Memory B cell (primary cell): ENCODE data around the gene TEAD1.

Source experiments
- ATAC-seq: fragments of 150-1000 bp; cut with Tn5 transposase; 2 replicates; pipeline ENCODE4 v1.10.0; 2021; ENCODE audit warnings: low read depth, mild to moderate bottlenecking, moderate library complexity
- DNase-seq, 2 donors: peaks; one replicate each; pipeline ENCODE4 v3.0.0; 2022; ENCODE audit warnings: low spot score in 2 of 2
- H3K27ac Mint-ChIP-seq: one replicate; pipeline ENCODE4 v1.8.0; 2022; ENCODE audit warnings: mild to moderate bottlenecking, moderate library complexity, mixed read lengths
- H3K27me3 Mint-ChIP-seq: one replicate; pipeline ENCODE4 v1.8.0; 2022; ENCODE audit warnings: mixed read lengths
- H3K36me3 Mint-ChIP-seq: one replicate; pipeline ENCODE4 v1.8.0; 2022; ENCODE audit warnings: mild to moderate bottlenecking, mixed read lengths
- H3K4me1 Mint-ChIP-seq: one replicate; pipeline ENCODE4 v1.8.0; 2022; ENCODE audit warnings: mixed read lengths
- H3K4me3 Mint-ChIP-seq: one replicate; pipeline ENCODE4 v1.8.0; 2022; ENCODE audit warnings: mild to moderate bottlenecking, moderate library complexity, mixed read lengths
- H3K9me3 Mint-ChIP-seq: one replicate; pipeline ENCODE4 v1.8.0; 2022; ENCODE audit warnings: mixed read lengths

TEAD1 gene

DNA sequence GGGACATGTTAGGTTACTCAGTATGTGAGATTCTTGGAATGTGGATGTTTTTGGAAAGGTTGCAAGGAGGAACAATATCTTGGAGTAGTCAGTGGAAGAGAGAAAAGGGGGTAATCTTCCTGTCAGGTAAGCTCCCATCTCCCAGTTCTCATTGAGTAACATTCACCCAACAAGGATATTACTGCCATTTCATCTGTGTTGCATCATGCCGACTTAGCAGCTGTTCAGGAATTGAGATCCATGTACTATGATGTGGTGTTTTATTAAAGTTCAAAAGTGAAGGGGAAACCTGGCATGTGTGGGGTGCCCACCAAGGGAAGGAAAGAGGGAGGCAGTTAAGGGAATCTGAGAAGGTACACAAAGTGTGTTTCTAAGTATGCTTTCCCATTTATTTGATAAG lies 276.4 kb downstream of the TEAD1 start:
- H3K36me3 Mint-ChIP-seq: no peaks in the 10 kb centered on the region
- peaks cover 22% of the 10 kb centered on the region for H3K9me3 Mint-ChIP-seq
- ATAC-seq (no peak), DNase-seq (no peak)
- H3K27me3 Mint-ChIP-seq: peaks cover 8% of the 10 kb centered on the region
- H3K4me3 Mint-ChIP-seq: no peak overlapping the region
- H3K4me1 Mint-ChIP-seq: no peaks in the 10 kb centered on the region
- H3K27ac Mint-ChIP-seq: no peak overlapping the region

DNA sequence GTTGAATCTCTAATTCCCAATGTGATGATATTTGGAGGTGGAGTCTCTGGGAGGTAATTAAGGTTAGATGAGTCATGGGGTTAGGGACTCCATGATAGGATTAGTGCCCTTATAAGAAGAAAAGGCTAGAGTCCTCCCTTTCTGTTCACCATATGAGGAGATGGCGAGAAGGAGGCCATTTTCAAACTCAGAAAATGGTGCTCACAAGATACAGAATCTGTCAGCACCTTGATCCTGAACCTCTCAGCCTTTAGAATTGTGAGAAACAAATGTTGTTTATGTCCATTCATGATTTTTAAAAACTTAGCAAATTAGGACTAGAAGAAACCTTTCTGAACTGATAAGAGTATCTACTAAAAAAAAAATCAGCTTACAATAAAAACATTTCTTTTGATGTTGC lies 277.2 kb downstream of the TEAD1 start:
- no peaks in the 10 kb centered on the region for H3K36me3 Mint-ChIP-seq
- ATAC-seq: no peak
- H3K9me3 Mint-ChIP-seq: peaks cover 21% of the 10 kb centered on the region
- no peak for DNase-seq
- no peaks in the 10 kb centered on the region for H3K4me1 Mint-ChIP-seq
- no peak overlapping the region for H3K4me3 Mint-ChIP-seq
- H3K27ac Mint-ChIP-seq: no peak overlapping the region
- H3K27me3 Mint-ChIP-seq: peaks cover 8% of the 10 kb centered on the region

DNA sequence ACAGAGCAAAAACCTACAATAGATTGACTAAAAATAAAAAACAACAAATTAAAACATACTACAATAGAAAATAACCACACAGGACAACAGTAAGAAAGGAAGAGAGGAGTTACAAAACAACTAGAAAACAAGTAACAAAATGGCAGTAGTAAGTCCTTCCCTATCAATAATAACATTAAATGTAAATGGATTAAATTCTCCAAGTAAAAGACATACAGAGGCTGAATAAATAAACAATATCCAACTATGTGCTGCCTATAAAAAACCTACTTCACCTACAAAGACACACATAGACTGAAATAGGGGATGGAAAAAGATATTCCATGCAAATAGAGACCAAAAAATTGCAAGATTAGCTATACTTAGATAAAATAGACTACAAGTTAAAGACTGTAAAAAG lies 277.9 kb downstream of the TEAD1 start:
- H3K36me3 Mint-ChIP-seq: no peaks in the 10 kb centered on the region
- no peak overlapping the region for H3K4me3 Mint-ChIP-seq
- no peak overlapping the region for H3K27ac Mint-ChIP-seq
- H3K4me1 Mint-ChIP-seq: no peaks in the 10 kb centered on the region
- peaks cover 8% of the 10 kb centered on the region for H3K27me3 Mint-ChIP-seq
- ATAC-seq (no peak), DNase-seq (no peak)
- H3K9me3 Mint-ChIP-seq: peaks cover 20% of the 10 kb centered on the region

DNA sequence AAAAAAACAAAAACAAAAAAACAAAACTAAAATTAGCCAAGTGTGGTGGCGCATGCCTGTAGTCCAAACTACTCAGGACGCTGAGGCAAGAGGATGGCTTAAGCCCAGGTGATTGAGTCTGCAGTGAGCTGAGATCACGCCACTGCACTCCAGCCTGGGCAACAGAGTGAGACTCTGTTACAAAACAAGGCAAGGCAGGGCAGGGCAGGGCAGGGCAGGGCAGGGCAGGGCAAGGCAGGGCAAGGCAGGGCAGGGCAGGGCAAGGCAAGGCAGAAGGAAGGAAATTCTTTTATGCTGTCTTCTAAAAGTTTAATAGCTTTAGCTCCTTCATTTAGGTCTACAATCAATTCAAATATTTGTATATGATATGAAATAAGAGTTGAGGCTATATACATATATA lies 284.8 kb downstream of the TEAD1 start:
- DNase-seq: no peak
- no peak overlapping the region for H3K27ac Mint-ChIP-seq
- ATAC-seq: no peak
- H3K27me3 Mint-ChIP-seq: peaks cover under 1% of the 10 kb centered on the region
- H3K4me3 Mint-ChIP-seq: no peak overlapping the region
- no peaks in the 10 kb centered on the region for H3K4me1 Mint-ChIP-seq
- H3K9me3 Mint-ChIP-seq: no peaks in the 10 kb centered on the region
- H3K36me3 Mint-ChIP-seq: no peaks in the 10 kb centered on the region

DNA sequence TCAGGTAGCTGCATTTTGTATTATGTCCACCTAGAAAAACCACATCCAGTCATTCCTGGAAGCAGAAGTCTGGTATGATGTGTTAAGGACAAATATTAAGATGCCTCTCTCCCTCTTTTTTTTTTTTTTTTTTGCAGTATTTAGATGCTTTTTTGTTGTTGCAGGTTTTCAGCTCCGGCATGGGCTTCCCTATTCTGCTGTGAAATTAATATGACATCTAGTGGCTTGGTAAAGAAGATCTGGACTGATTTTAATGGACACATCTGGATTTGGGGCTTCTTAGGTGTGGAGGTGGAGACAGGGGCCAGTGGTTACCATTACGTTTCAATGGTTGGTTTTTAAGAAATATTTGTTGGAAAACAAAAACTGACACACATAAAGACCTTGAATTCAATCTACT lies 287.4 kb downstream of the TEAD1 start:
- no peak for DNase-seq
- no peak for ATAC-seq
- Mint-ChIP-seq H3K36me3 (no peaks in the 10 kb centered on the region), H3K27ac (no peak overlapping the region), H3K27me3 (peaks cover 5% of the 10 kb centered on the region), H3K4me3 (no peak overlapping the region), H3K4me1 (no peaks in the 10 kb centered on the region), H3K9me3 (no peaks in the 10 kb centered on the region)

DNA sequence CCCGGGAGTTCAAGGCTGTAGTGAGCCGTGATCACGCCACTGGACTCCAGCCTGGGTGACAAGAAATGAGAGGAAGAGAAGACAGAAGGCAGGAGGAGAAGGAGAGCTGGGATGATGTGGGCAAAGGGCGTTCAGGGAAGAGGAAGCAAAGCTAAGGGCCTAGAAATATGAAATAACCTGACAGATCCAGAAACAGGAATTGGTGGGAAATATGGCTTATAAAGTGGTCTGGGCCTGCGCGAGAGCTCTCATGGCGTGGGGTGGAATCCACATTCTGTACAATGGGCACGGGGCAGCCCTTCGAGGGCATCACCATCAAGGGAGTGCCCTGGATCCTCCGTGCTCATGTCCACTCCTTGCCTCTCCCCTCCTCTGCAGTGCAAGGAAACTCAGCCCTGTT lies 288.1 kb downstream of the TEAD1 start:
- no peak overlapping the region for H3K4me3 Mint-ChIP-seq
- H3K27me3 Mint-ChIP-seq: peaks cover 5% of the 10 kb centered on the region
- ATAC-seq (no peak), DNase-seq (no peak)
- H3K4me1 Mint-ChIP-seq: no peaks in the 10 kb centered on the region
- no peak overlapping the region for H3K27ac Mint-ChIP-seq
- H3K36me3 Mint-ChIP-seq: no peaks in the 10 kb centered on the region
- no peaks in the 10 kb centered on the region for H3K9me3 Mint-ChIP-seq

DNA sequence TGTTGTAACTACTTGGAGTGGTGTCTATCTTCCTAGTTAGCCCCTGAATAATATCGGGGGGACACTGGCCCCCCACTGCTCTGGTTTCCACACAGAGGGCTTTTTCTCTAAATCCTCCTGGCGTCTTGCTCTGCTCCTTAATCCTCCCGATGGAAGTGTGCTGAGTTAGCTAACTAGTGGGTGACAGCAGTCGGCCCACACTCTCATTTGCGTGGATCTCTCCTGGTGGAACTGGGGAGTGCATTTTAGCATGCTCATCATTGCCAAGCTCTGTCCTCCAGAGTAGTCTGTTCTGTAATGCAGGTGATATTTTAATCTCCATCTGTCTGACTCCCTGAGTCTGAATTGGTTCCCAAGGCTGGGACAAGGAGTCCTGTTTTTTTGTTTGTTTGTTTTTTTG lies 288.8 kb downstream of the TEAD1 start:
- peaks cover 5% of the 10 kb centered on the region for H3K27me3 Mint-ChIP-seq
- ATAC-seq (no peak), DNase-seq (no peak)
- H3K4me1 Mint-ChIP-seq: no peaks in the 10 kb centered on the region
- H3K4me3 Mint-ChIP-seq: no peak overlapping the region
- no peaks in the 10 kb centered on the region for H3K9me3 Mint-ChIP-seq
- H3K36me3 Mint-ChIP-seq: no peaks in the 10 kb centered on the region
- no peak overlapping the region for H3K27ac Mint-ChIP-seq

DNA sequence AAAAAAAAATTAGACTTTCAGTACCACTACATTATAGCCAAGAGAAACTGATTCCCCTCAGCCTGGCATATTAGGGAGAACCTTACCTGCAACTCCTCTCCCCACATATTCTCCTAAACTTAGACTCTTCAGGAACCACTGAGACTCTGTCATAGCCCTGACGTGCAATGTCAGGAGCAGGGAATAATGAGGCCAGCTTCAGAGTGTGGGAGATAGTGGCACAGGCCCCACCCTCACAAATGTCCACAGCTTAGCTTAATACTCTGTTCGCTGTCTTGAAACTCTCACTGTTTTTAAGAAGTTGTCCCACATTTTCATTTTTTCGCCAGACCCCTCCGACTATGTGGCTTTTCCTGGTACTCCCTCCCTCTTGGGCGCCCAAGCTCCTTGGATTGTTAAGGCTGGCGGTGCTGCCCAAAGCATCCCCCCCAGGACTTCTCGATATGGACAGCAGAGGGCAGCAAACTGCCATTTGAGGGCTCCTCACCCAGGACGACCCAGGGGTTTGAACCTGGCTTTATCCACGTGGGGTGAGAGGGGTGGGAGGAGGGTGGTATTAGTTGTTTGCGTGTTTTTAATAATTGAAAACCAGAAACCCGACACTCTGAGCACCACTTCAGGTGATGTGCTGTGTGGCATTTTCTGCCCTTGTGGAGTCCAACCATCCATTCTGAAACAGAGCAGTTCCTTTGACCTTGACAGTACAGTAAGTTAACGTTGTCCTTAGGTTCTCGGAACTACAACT lies 289.7 kb downstream of the TEAD1 start:
- Mint-ChIP-seq H3K36me3 (no peaks in the 10 kb centered on the region), H3K9me3 (no peaks in the 10 kb centered on the region), H3K4me1 (no peaks in the 10 kb centered on the region), H3K4me3 (no peak overlapping the region), H3K27ac (no peak overlapping the region), H3K27me3 (peaks cover 6% of the 10 kb centered on the region)
- peak; percentile 68 for ATAC-seq
- DNase-seq: peak; percentile 44 to 55

DNA sequence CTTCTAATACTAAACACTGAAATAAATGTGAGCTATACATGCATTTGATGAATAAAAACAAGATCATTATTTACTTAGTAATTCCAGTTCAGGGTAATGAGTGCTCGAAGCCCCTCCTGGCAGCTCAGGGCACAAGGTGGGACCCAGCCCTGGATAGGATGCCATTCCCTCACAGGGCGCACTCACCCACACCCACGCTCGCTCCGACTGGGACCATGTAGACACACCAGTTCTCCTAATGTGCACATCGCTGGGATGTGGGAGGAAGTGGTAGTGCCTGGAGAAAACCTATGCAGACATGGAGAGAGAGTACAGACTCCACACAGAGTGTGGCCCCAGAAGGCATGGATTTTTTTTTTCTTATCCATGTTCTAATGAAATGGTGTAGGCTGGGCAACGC lies 290.4 kb downstream of the TEAD1 start:
- Mint-ChIP-seq H3K27ac (no peak overlapping the region), H3K4me1 (no peaks in the 10 kb centered on the region), H3K36me3 (no peaks in the 10 kb centered on the region), H3K4me3 (no peak overlapping the region), H3K27me3 (peaks cover 6% of the 10 kb centered on the region), H3K9me3 (no peaks in the 10 kb centered on the region)
- DNase-seq: no peak
- ATAC-seq: no peak

DNA sequence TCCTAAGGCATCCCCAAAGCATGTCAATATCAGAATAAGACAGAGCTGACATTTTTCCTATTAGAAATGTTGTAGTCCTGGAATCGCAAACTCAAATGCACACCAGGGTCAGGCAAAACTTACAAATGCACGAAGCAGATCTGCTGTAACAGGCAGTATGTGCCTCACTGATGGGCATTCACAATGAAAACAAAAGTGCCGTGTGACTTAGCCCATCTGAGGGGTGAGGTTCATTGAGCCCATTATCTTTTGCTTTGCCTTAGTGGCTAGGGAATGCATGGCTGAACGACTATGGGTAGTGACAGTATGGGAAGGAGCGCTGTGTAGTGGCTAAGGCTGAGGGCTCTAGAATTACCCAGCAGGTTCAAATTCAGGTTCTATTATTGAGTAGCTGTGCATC lies 291.8 kb downstream of the TEAD1 start:
- peaks cover 3% of the 10 kb centered on the region for H3K9me3 Mint-ChIP-seq
- no peak for DNase-seq
- H3K27me3 Mint-ChIP-seq: peaks cover 6% of the 10 kb centered on the region
- H3K4me1 Mint-ChIP-seq: no peaks in the 10 kb centered on the region
- no peaks in the 10 kb centered on the region for H3K36me3 Mint-ChIP-seq
- no peak for ATAC-seq
- no peak overlapping the region for H3K27ac Mint-ChIP-seq
- H3K4me3 Mint-ChIP-seq: no peak overlapping the region

DNA sequence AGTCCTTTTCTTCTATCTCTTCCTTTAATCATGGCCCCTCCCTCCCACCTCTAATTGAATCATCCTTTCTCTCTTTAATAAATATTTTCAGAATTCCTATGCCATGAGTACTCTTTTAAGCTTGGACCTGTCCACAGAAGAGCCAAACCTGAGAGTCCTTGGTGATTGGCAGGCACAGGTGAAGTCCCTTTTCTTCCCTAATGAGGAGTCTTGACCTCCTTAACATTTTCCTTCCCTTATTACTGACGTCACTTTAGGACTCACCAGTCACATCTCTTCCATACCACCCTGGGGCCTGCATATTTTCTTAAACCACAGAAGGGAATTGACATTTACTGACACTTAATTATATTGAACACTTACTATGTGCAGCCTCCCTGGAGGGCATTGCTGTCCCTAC lies 293.9 kb downstream of the TEAD1 start:
- Mint-ChIP-seq H3K27ac (no peak overlapping the region), H3K4me1 (no peaks in the 10 kb centered on the region), H3K27me3 (peaks cover 6% of the 10 kb centered on the region), H3K4me3 (no peak overlapping the region), H3K36me3 (no peaks in the 10 kb centered on the region), H3K9me3 (peaks cover 7% of the 10 kb centered on the region)
- DNase-seq (no peak), ATAC-seq (no peak)

DNA sequence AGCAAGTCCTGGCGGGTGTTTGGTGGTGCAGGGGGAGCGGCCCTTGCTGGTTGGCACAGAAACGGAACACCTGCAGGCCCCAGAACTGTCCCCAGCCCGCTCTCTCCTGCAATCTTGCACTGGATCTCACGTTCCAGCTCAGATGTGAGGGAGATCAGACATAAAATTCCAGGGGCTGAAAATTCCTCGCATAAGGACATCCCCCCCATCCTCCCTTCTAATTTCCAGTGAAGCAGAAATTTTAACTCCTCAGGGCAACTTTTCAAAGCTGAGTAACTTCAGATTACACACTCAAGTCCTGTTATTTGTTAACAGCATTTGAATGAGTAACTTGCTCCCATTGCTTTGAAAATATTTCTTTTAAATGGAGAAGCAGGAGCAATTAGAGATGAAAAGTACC lies 294.6 kb downstream of the TEAD1 start:
- DNase-seq: no peak

DNA sequence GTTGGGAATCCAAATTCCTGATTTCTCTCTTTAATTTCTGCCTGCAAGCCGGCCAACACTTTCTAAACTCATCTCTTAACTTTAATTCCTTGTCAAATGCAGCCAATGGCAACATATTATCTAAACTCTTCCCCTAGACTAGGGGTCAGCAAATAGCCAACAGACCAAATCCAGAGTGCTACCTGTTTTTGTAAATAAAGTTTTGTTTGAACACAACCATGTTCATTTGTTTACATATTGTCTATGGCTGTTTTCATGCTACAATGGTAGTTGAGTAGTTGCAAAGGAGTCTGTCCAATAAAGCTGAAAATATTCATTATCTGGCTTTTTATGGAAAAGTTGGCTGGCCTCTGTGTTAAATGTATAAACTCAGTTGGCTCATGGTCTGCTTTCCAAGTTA lies 297.7 kb downstream of the TEAD1 start:
- Mint-ChIP-seq H3K9me3 (peaks cover 7% of the 10 kb centered on the region), H3K27me3 (peaks cover 1% of the 10 kb centered on the region), H3K4me1 (no peaks in the 10 kb centered on the region), H3K27ac (no peak overlapping the region), H3K36me3 (no peaks in the 10 kb centered on the region), H3K4me3 (no peak overlapping the region)
- DNase-seq: no peak
- no peak for ATAC-seq

More for the DNA sequence above, 294.6 kb downstream of the TEAD1 start:
- H3K36me3 Mint-ChIP-seq: no peaks in the 10 kb centered on the region
- ATAC-seq: no peak
- peaks cover 6% of the 10 kb centered on the region for H3K27me3 Mint-ChIP-seq
- H3K4me3 Mint-ChIP-seq: no peak overlapping the region
- no peaks in the 10 kb centered on the region for H3K4me1 Mint-ChIP-seq
- peaks cover 7% of the 10 kb centered on the region for H3K9me3 Mint-ChIP-seq
- no peak overlapping the region for H3K27ac Mint-ChIP-seq

DNA sequence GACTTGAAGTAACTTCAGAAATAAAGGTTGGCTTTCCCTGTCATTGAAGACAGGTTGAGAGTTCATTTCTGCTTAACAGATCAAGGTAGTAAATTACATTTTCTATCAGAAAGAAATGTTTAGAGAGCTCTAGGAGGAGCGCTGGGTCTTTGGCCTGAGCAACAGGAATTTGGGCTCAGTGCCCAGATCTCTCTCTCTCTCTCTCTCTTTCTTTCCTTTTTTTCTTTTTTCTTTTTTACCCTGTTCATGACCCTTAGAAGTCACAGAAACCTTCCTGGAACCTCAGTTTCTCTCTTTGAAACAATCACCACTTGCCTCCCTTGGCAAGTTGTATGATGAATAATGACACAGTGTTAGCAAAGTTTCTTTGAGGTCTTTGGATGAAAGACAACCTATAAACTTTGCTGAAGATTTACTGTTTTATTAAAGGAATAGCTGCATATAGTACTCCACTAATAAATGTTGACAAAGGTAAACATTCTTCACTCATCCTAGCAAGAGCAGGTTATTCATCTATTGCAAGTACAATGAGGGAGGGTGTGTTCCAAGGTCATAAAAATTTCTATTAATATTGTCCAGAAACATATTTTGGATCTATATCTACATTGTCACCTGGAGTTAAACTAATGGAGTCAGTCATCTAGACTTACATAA lies 299.4 kb downstream of the TEAD1 start:
- Mint-ChIP-seq H3K4me3 (no peak overlapping the region), H3K36me3 (no peaks in the 10 kb centered on the region), H3K27ac (no peak overlapping the region), H3K4me1 (no peaks in the 10 kb centered on the region), H3K9me3 (peaks cover 7% of the 10 kb centered on the region), H3K27me3 (peaks cover 3% of the 10 kb centered on the region)
- DNase-seq (no peak), ATAC-seq (no peak)

DNA sequence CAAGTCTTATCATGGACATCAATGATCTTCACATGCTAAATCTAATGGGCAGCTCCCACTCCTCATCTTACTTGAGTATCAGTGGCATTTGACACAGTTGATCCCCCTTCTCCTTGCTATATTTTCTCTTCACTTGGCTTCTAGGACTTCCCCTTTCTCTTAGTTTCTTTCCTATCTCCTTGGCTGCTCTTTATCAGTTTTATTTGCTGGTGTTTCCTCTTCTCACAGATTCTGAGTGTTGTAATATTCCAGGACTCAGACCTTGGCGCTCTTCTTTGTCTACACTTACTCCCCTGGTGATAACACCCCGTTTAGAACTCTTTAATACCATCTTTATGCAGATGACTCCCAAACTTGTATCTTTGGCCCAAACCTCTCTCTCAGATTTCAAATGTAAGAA lies 301.0 kb downstream of the TEAD1 start:
- Mint-ChIP-seq H3K27me3 (peaks cover 3% of the 10 kb centered on the region), H3K36me3 (no peaks in the 10 kb centered on the region), H3K27ac (no peak overlapping the region), H3K9me3 (peaks cover 4% of the 10 kb centered on the region), H3K4me1 (no peaks in the 10 kb centered on the region), H3K4me3 (no peak overlapping the region)
- DNase-seq (no peak), ATAC-seq (no peak)
